Retinal pigment epithelial cell (primary cell): ENCODE data around the gene CDK15.
"Not testable (repeated sequence)": the region's sequence is repeated elsewhere in the genome, so short reads cannot be mapped to it uniquely, and the experiment has no call there.

ENCODE experiments used
- DNase-seq: peaks from one replicate; pipeline ENCODE4 v3.0.0-alpha.2; 2010; ENCODE audit warnings: low read depth
- H3K4me3 ChIP-seq: 2 replicates; pipeline ENCODE4 v1.5.1; 2011; ENCODE audit warnings: mild to moderate bottlenecking, low read length, control low read depth, moderate library complexity
- CTCF ChIP-seq: conservative IDR thresholded peaks from 2 replicates; pipeline ENCODE4 v1.5.1; 2011; ENCODE audit warnings: low read depth, low read length, control low read depth, inconsistent platforms

Gene CDK15

DNA sequence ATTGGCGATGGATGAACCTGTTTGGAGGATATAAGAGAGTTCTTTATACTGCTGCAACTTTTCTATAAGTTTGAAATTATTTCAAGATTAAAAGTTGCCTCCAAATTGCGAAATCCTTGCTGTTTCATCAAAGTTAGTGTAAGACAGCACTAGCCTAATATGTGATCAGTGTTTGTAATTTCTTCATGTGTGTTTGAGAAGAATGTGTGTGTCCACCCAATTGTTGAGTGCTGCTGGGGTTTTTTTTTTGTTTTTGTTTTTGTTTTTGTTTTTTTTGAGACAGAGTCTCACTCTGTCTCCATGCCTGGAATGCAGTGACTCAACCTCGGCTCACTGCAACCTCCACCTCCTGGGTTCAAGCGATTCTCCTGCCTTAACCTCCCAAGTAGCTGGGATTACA, 33.4 kb downstream of the CDK15 start:
- no peak overlapping the region for H3K4me3 ChIP-seq
- no peak for DNase-seq

GRCh38 chr2:201840726-201841125, 34.4 kb downstream of the CDK15 start:
- TF ChIP-seq CTCF, result no peak

More for the DNA sequence above, 33.4 kb downstream of the CDK15 start:
- no peak for TF ChIP-seq CTCF

DNA sequence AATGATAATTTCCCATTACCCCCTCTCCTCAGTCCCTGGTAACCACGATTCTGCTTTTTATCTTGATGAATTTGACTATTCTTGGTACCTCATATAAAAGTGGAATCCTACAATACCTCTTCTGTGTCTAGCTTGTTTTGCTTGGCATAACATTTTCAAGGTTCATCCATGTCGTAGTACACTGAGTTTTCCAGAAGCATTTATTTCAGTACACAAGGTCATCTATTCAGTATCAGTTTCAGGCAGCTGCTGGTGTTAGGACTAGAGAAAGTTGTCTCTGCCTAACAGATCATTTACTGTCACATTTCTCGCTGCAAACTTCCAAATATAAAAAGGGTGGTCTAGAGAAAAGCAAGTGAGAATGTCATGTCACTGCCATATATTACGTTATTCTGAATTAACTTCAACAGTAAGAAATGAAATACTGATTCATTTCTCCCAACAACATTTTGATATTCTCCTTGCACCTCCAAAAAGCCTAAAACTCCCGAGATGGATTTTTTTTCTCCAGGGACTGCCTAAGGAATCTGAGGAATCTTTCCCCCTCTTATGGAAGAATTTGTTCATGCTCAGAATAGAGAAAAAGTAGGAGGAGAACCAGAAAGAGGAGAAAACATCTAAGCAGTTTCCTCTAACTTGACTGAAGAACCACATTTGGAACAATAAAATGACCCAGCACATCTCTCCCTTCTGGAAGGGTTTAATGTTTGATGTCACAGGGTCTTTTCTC, 36.0 kb downstream of the CDK15 start:
- H3K4me3 ChIP-seq, result no peak overlapping the region
- no peak for DNase-seq
- no peak for TF ChIP-seq CTCF

More at GRCh38 chr2:201840726-201841125, 34.4 kb downstream of the CDK15 start:
- DNase-seq, result no peak
- no peak overlapping the region for H3K4me3 ChIP-seq

GRCh38 chr2:201844922-201845321, 38.6 kb downstream of the CDK15 start:
- H3K4me3 ChIP-seq, DNase-seq: not testable (repeated sequence)

- no peak overlapping the region for H3K4me3 ChIP-seq
- DNase-seq, result no peak
- no peak for TF ChIP-seq CTCF
Observed at GRCh38 chr2:201847481-201847880, 41.1 kb downstream of the CDK15 start.

- H3K4me3 ChIP-seq, result no peak overlapping the region
- DNase-seq, result no peak
- no peak for TF ChIP-seq CTCF
Observed at GRCh38 chr2:201852462-201852861, 46.1 kb downstream of the CDK15 start.

DNA sequence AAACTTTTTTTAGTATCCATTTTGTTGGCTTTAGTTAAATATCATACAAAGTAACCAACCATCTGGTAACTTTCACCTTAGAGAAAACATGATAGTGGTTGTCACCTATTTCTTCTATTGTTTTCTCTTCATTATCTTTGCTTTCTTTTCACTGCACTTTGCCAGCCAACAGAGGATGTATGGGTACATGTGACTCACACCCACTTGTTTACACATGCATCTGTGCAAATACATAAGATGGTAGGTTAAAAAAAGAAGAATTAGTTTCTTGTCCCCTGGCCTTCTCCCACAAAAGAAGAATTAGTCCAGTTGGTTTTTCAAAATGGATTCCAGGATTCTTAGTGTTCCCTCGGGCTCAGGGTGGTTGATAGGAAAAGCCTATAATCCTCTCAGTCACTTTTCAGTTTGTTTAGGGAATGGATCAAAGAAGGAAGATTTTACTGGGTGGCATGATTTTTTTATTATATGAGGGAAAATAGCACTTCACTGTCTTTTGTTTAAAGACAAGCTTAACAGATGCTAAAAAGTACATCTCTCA, 46.6 kb downstream of the CDK15 start:
- no peak for DNase-seq
- H3K4me3 ChIP-seq, result no peak overlapping the region
- no peak for TF ChIP-seq CTCF
